MM.1S (cell line): ENCODE measurements around the gene EHMT2.

Experiments
- DNase-seq: peaks from one replicate; pipeline ENCODE4 v3.0.0-alpha.2; 2015
- H2AFZ ChIP-seq: fragments of 300-600 bp; sonication (generic); 2 replicates; pipeline ENCODE4 v1.6.0; 2016; ENCODE audit warnings: antibody characterized with exemption, low read length
- H3F3A ChIP-seq: fragments of 300-600 bp; sonication (generic); 2 replicates; pipeline ENCODE4 v1.6.1; 2016; ENCODE audit warnings: mild to moderate bottlenecking, antibody characterized with exemption, low read length, moderate library complexity, mixed read lengths; ENCODE audit not compliant: insufficient read depth
- H3K27ac ChIP-seq: fragments of 300-600 bp; sonication (generic); 2 replicates; pipeline ENCODE4 v1.5.1; 2016; ENCODE audit warnings: mild to moderate bottlenecking, low read length
- H3K27me3 ChIP-seq: fragments of 300-600 bp; sonication (generic); replicated peaks from 2 replicates; pipeline ENCODE4 v1.6.0; 2016; ENCODE audit warnings: low read length; ENCODE audit not compliant: insufficient read depth
- H3K36me3 ChIP-seq: fragments of 300-600 bp; sonication (generic); replicated peaks from 2 replicates; pipeline ENCODE4 v1.6.1; 2016; ENCODE audit warnings: mild to moderate bottlenecking, low read length, mixed read lengths; ENCODE audit not compliant: insufficient read depth
- H3K4me1 ChIP-seq: fragments of 300-600 bp; sonication (generic); 2 replicates; pipeline ENCODE4 v1.6.1; 2016; ENCODE audit warnings: low read length, mixed read lengths
- H3K4me2 ChIP-seq: fragments of 300-600 bp; sonication (generic); 2 replicates; pipeline ENCODE4 v1.6.0; 2016; ENCODE audit warnings: low read depth, low read length
- H3K4me3 ChIP-seq: fragments of 300-600 bp; sonication (generic); 2 replicates; pipeline ENCODE4 v1.5.1; 2016; ENCODE audit warnings: low read length, mixed read lengths
- H3K79me2 ChIP-seq: fragments of 300-600 bp; sonication (generic); 2 replicates; pipeline ENCODE4 v1.6.1; 2016; ENCODE audit warnings: mixed run types, low read length, mixed read lengths
- H3K9ac ChIP-seq: fragments of 300-600 bp; sonication (generic); 2 replicates; pipeline ENCODE4 v1.6.1; 2016; ENCODE audit warnings: low read length, mixed read lengths
- H3K9me2 ChIP-seq: fragments of 300-600 bp; sonication (generic); replicated peaks from 2 replicates; pipeline ENCODE4 v1.6.1; 2016; ENCODE audit warnings: mild to moderate bottlenecking, low read length, mixed read lengths; ENCODE audit not compliant: insufficient read depth
- H3K9me3 ChIP-seq: fragments of 300-600 bp; sonication (generic); replicated peaks from 2 replicates; pipeline ENCODE4 v1.6.1; 2016; ENCODE audit warnings: mild to moderate bottlenecking, low read length, mixed read lengths; ENCODE audit not compliant: insufficient read depth
- H4K20me1 ChIP-seq: fragments of 300-600 bp; sonication (generic); 2 replicates; pipeline ENCODE4 v1.6.1; 2016; ENCODE audit warnings: mild to moderate bottlenecking, low read length, moderate library complexity, mixed read lengths; ENCODE audit not compliant: insufficient read depth
- EZH2 ChIP-seq: fragments of 300-600 bp; sonication (generic); optimal IDR thresholded peaks from 2 replicates; pipeline ENCODE3; 2017; ENCODE audit warnings: low read depth, mild to moderate bottlenecking, antibody characterized with exemption, low read length, mixed read lengths
- EZH2phosphoT487 ChIP-seq: fragments of 300-600 bp; sonication (generic); IDR thresholded peaks from 2 replicates; pipeline ENCODE4 v1.6.1; 2018; ENCODE audit warnings: antibody characterized with exemption, low read length
- TF ChIP-seq, protein P1 (sequence below): fragments of 300-600 bp; sonication (generic); IDR thresholded peaks from 2 replicates; pipeline ENCODE4 v1.5.1; 2016; ENCODE audit warnings: antibody characterized with exemption, low read length, mixed read lengths

The EHMT2 gene

DNA sequence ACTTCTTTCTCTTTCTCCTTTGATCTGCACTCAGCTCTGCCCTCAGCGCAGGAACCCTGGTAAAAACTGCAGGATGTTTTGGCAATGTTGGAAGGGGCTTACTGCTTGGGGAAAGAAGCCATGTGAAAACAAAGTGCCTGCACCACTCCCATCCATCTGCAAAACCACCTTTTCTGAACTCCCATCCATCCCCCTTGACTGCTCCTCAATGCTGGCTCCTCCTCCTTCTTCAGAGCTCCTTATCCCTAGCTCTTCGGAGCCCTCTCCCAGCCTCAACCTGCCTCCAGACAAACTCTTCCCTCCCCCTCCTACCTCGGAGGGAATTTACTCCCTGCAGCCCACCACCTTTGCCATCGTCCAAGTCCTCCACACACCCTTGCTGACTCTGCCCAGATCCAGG, 8.6 kb upstream of the EHMT2 start:
- Histone ChIP-seq H2AFZ (no peak overlapping the region), H3K4me3 (no peak overlapping the region), H4K20me1 (no peaks in the 10 kb centered on the region), H3K4me1 (peaks cover 14% of the 10 kb centered on the region; the same call in 1 of the 2 replicates), H3K4me2 (no peak overlapping the region), H3K27me3 (no peaks in the 10 kb centered on the region), H3K9ac (no peak overlapping the region), H3K9me3 (no peaks in the 10 kb centered on the region), H3K9me2 (no peaks in the 10 kb centered on the region), H3K27ac (no peak overlapping the region), H3F3A (peaks cover 22% of the 10 kb centered on the region), H3K79me2 (no peaks in the 10 kb centered on the region), H3K36me3 (no peaks in the 10 kb centered on the region)
- TF ChIP-seq EZH2phosphoT487 (no peak), EZH2 (no peak)
- TF ChIP-seq, protein P1, sequence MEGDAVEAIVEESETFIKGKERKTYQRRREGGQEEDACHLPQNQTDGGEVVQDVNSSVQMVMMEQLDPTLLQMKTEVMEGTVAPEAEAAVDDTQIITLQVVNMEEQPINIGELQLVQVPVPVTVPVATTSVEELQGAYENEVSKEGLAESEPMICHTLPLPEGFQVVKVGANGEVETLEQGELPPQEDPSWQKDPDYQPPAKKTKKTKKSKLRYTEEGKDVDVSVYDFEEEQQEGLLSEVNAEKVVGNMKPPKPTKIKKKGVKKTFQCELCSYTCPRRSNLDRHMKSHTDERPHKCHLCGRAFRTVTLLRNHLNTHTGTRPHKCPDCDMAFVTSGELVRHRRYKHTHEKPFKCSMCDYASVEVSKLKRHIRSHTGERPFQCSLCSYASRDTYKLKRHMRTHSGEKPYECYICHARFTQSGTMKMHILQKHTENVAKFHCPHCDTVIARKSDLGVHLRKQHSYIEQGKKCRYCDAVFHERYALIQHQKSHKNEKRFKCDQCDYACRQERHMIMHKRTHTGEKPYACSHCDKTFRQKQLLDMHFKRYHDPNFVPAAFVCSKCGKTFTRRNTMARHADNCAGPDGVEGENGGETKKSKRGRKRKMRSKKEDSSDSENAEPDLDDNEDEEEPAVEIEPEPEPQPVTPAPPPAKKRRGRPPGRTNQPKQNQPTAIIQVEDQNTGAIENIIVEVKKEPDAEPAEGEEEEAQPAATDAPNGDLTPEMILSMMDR: no peak
- DNase-seq: no peak

DNA sequence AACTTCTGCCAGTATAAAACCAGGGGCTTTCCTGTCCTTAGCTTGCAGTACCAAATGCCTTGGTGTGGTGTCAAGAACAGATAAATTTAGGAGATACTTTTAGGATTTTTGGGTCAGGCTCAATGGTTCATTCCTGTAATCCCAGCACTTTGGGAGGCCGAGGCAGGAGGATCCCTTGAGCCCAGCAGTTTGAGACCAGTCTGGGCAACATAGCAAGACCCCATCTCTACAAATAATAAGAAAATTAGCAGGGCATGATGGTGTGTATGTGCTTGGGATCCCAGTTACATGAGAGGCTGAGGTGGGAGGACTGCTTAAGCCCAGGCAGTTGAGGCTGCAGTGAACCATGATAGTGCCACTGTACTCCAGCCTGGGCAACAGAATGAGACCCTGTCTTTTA, 7.5 kb upstream of the EHMT2 start:
- Histone ChIP-seq H3F3A (peaks cover 22% of the 10 kb centered on the region), H3K9me3 (no peaks in the 10 kb centered on the region), H3K27me3 (no peaks in the 10 kb centered on the region), H3K27ac (no peak overlapping the region), H2AFZ (no peak overlapping the region), H3K4me3 (no peak overlapping the region), H3K4me1 (peaks cover 14% of the 10 kb centered on the region; the same call in 1 of the 2 replicates), H3K4me2 (no peak overlapping the region), H3K9ac (no peak overlapping the region), H3K36me3 (no peaks in the 10 kb centered on the region), H4K20me1 (no peaks in the 10 kb centered on the region), H3K9me2 (no peaks in the 10 kb centered on the region), H3K79me2 (no peaks in the 10 kb centered on the region)
- TF ChIP-seq, protein P1: no peak
- TF ChIP-seq EZH2phosphoT487 (no peak), EZH2 (no peak)
- no peak for DNase-seq

DNA sequence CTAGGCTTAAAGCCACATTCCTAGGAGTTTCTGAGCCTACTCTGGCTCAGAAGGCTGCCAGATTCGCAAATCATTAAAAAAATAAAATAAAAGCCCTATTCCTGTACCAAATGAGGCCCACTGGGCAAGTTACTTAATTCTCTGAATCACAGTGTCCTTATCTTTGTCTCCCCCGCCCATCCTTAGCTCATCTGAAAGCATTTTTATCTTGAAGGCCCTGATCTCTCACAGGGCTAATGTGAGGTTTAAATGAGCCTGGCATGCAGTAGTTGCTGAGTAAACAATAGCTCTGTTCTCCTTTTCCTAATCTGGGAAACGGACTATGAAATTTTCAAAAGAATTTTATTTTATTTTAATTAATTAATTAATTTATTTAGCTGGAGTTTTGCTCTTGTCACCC, 6.5 kb upstream of the EHMT2 start:
- Histone ChIP-seq H3F3A (peaks cover 20% of the 10 kb centered on the region), H3K9ac (no peak overlapping the region), H3K9me2 (no peaks in the 10 kb centered on the region), H3K27me3 (no peaks in the 10 kb centered on the region), H3K9me3 (no peaks in the 10 kb centered on the region), H3K36me3 (no peaks in the 10 kb centered on the region), H3K4me1 (peaks cover 8% of the 10 kb centered on the region; the same call in 1 of the 2 replicates), H4K20me1 (no peaks in the 10 kb centered on the region), H3K4me3 (no peak overlapping the region), H3K4me2 (no peak overlapping the region), H3K79me2 (peaks cover 5% of the 10 kb centered on the region; the same call in 1 of the 2 replicates), H2AFZ (no peak overlapping the region), H3K27ac (no peak overlapping the region)
- TF ChIP-seq, protein P1: no peak
- TF ChIP-seq EZH2 (no peak), EZH2phosphoT487 (no peak)
- DNase-seq: no peak
